GM23248 (cell line): ENCODE measurements around the gene SPRED3. TPM values are rescaled to one million over a fixed set of nuclear protein-coding genes. Genes with fewer than 3 reads are reported as not detected.
A peak's percentile ranks its signal among the peaks of the same experiment; 100 is the strongest.

Source experiments
- DNase-seq: peaks from one replicate; pipeline ENCODE4 v3.0.0-alpha.2; 2015
- H2AFZ ChIP-seq: fragments of 200-600 bp; sonication (generic); 2 replicates; pipeline ENCODE4 v1.6.1; 2016; ENCODE audit warnings: antibody characterized with exemption
- H3F3A ChIP-seq: fragments of 200-600 bp; sonication (generic); 2 replicates; pipeline ENCODE4 v1.6.1; 2016; ENCODE audit warnings: mild to moderate bottlenecking, antibody characterized with exemption, mixed run types; ENCODE audit not compliant: insufficient read depth
- H3K27ac ChIP-seq: fragments of 200-600 bp; sonication (generic); 2 replicates; pipeline ENCODE4 v1.5.1; 2016; ENCODE audit warnings: mild to moderate bottlenecking
- H3K27me3 ChIP-seq: fragments of 200-600 bp; sonication (generic); replicated peaks from 2 replicates; pipeline ENCODE4 v1.6.1; 2016; ENCODE audit warnings: mild to moderate bottlenecking; ENCODE audit not compliant: insufficient read depth
- H3K36me3 ChIP-seq: fragments of 200-600 bp; sonication (generic); 2 replicates; pipeline ENCODE4 v1.6.1; 2016; ENCODE audit warnings: low read depth, mild to moderate bottlenecking
- H3K4me1 ChIP-seq: fragments of 200-600 bp; sonication (generic); 2 replicates; pipeline ENCODE4 v1.6.1; 2016; ENCODE audit warnings: mild to moderate bottlenecking; ENCODE audit not compliant: insufficient read depth
- H3K4me2 ChIP-seq: fragments of 200-600 bp; sonication (generic); one replicate; pipeline ENCODE4 v1.6.1; 2016; ENCODE audit warnings: mild to moderate bottlenecking; ENCODE audit not compliant: unreplicated experiment
- H3K4me3 ChIP-seq: fragments of 200-600 bp; sonication (generic); 2 replicates; pipeline ENCODE4 v1.5.1; 2016; ENCODE audit warnings: mild to moderate bottlenecking
- H3K79me2 ChIP-seq: fragments of 200-600 bp; sonication (generic); 2 replicates; pipeline ENCODE4 v1.6.1; 2016; ENCODE audit warnings: mild to moderate bottlenecking; ENCODE audit not compliant: insufficient read depth
- H3K9ac ChIP-seq: fragments of 200-600 bp; sonication (generic); 2 replicates; pipeline ENCODE4 v1.6.1; 2016; ENCODE audit warnings: mild to moderate bottlenecking
- H3K9me2 ChIP-seq: fragments of 200-600 bp; sonication (generic); 2 replicates; pipeline ENCODE4 v1.6.1; 2016; ENCODE audit warnings: mixed run types, mild to moderate bottlenecking, moderate library complexity; ENCODE audit not compliant: insufficient read depth
- H3K9me3 ChIP-seq: fragments of 200-600 bp; sonication (generic); one replicate; pipeline ENCODE4 v1.6.1; 2017; ENCODE audit warnings: low read depth
- H4K20me1 ChIP-seq: fragments of 200-600 bp; sonication (generic); 2 replicates; pipeline ENCODE4 v1.6.0; 2016; ENCODE audit not compliant: insufficient read depth
- EZH2 ChIP-seq: fragments of 200-600 bp; sonication (generic); IDR thresholded peaks from 2 replicates; pipeline ENCODE4 v1.6.1; 2018; ENCODE audit warnings: antibody characterized with exemption, mild to moderate bottlenecking; ENCODE audit not compliant: insufficient read depth, poor library complexity, severe bottlenecking
- EZH2phosphoT487 ChIP-seq: fragments of 200-600 bp; sonication (generic); IDR thresholded peaks from 2 replicates; pipeline ENCODE4 v1.6.1; 2018; ENCODE audit warnings: antibody characterized with exemption, moderate library complexity, mild to moderate bottlenecking, low read depth; ENCODE audit not compliant: insufficient read depth
- WGBS, 2 experiments: methylation state at CpG; one replicate each; pipeline ENCODE4 v1.1.6; 2015 to 2017; ENCODE audit warnings: low lambda C conversion rate in 2 of 2, low coverage in 1 of 2; ENCODE audit errors: missing lambda C conversion rate in 2 of 2; 5-methylcytosine and 5-hydroxymethylcytosine counted together
- in situ Hi-C: fragments of 300-500 bp; cut with MboI; formaldehyde crosslinking; loops from 2 replicates; pipeline ENCODE4 v1.15.0; 2020
- polyA plus RNA-seq: library from polyadenylated mRNA; unstranded; fragments of >200 nt; fragmentation: Nextera tagmentation; extraction: Ambion mirVana; gene quantifications from 2 replicates; pipeline ENCODE4 v1.2.1, GENCODE V29; 2016
- total RNA-seq: library from RNA; depleted of rRNA; stranded (reverse); fragments of >200 nt; shearing (Covaris generic); gene quantifications from 2 replicates; pipeline ENCODE4 v1.2.3, GENCODE V29; 2014

SPRED3 gene
- total and polyA plus RNA-seq, 2 experiments from 2014 or later, result 1.8 to 2.1 TPM

DNA sequence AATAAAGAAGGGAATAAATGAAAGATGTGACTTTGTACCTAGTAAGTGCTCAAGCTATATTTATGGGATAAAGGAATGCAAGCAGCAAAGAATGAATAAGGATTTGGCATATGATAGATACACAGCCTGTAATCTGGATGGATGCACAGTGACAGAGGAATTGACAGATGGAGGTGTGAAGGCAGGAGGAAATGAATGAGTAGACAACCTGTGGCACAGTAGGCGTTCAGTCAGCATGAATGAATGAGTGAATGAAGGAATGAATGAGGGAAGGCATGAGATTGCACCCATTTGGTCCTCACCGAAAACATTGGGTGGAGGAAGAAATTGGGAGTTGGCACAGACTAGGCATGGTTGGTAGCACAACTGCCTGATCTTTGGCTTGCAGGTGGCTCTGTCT is 18.9 kb upstream of the SPRED3 start:
- H4K20me1 ChIP-seq, result no peaks in the 10 kb centered on the region
- no peak for TF ChIP-seq EZH2phosphoT487
- TF ChIP-seq EZH2, result no peak
- DNase-seq, result no peak
- no peaks in the 10 kb centered on the region for H3K9me2 ChIP-seq
- no peaks in the 10 kb centered on the region for H3K27me3 ChIP-seq
- no peaks in the 10 kb centered on the region for H3K36me3 ChIP-seq
- H3K9ac ChIP-seq, result no peak overlapping the region
- H2AFZ ChIP-seq, result no peak overlapping the region
- in situ Hi-C loops, result no loop called here
- H3K9me3 ChIP-seq, result no peaks in the 10 kb centered on the region
- H3K4me1 ChIP-seq, result no peaks in the 10 kb centered on the region
- H3K4me3 ChIP-seq, result no peak overlapping the region
- WGBS, 2 experiments, result 39 to 56% methylated on average over 2 of the region's 2 CpGs
- no peak overlapping the region for H3K4me2 ChIP-seq
- no peak overlapping the region for H3K27ac ChIP-seq
- no peaks in the 10 kb centered on the region for H3F3A ChIP-seq
- H3K79me2 ChIP-seq, result no peaks in the 10 kb centered on the region

DNA sequence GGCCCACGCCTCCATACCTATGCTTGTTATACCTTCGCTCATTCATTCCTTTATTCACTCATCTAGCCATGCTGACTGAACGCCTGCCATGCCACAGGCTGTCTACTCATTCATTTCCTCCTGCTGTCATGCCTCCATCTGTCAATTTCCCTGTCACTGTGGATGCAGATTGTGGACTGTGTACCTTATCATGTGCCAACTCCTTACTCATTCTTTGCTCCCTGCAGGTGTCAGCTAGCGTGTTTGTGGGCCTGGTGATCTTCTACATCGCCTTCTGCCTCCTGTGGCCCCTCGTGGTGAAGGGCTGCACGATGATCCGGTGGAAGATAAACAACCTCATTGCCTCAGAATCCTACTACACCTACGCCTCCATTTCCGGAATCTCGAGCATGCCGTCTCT is 18.2 kb upstream of the SPRED3 start:
- Histone ChIP-seq H3K4me1 (no peaks in the 10 kb centered on the region), H3K36me3 (no peaks in the 10 kb centered on the region), H3K9me3 (no peaks in the 10 kb centered on the region), H3K4me3 (no peak overlapping the region), H3F3A (no peaks in the 10 kb centered on the region), H3K9ac (no peak overlapping the region), H4K20me1 (no peaks in the 10 kb centered on the region), H3K27ac (no peak overlapping the region), H3K79me2 (peaks cover 5% of the 10 kb centered on the region), H3K9me2 (no peaks in the 10 kb centered on the region), H2AFZ (no peak overlapping the region), H3K27me3 (no peaks in the 10 kb centered on the region), H3K4me2 (no peak overlapping the region)
- in situ Hi-C loops, result no loop called here
- DNase-seq, result no peak
- TF ChIP-seq EZH2phosphoT487 (no peak), EZH2 (no peak)
- WGBS, 2 experiments, result 39 to 43% methylated on average over 11 to 12 of the region's 12 CpGs

GRCh38 chr19:38371081-38371480 is 17.4 kb upstream of the SPRED3 start:
- Histone ChIP-seq H4K20me1 (no peaks in the 10 kb centered on the region), H3K4me2 (no peak overlapping the region), H3F3A (no peaks in the 10 kb centered on the region), H3K4me1 (peaks cover 6% of the 10 kb centered on the region), H3K9ac (no peak overlapping the region), H3K9me3 (no peaks in the 10 kb centered on the region), H3K27me3 (no peaks in the 10 kb centered on the region), H3K4me3 (no peak overlapping the region), H3K36me3 (no peaks in the 10 kb centered on the region), H2AFZ (no peak overlapping the region), H3K9me2 (no peaks in the 10 kb centered on the region), H3K27ac (no peak overlapping the region), H3K79me2 (peaks cover 13% of the 10 kb centered on the region)
- in situ Hi-C loops, result no loop called here
- DNase-seq, result no peak
- 49 to 54% methylated on average over 6 of the region's 6 CpGs for WGBS, 2 experiments
- TF ChIP-seq EZH2, result no peak
- no peak for TF ChIP-seq EZH2phosphoT487

DNA sequence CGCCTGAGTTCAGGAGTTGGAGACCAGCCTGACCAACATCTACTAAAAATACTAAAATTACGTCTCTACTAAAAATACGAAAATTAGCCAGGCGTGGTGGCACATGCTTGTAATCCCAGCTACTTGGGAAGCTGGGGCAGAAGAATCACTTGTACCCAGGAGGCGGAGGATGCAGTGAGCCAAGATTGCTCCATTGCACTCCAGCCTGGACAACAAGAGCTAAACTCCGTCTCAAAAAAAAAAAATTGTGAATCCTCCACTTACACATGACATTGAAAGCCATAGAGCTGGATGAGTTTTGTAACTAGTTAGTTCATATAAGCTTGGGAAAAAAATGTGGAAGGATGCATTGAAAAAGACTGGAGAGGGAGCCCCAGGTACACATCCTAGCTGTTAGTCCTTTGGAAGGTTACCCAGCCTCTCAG is 14.6 kb upstream of the SPRED3 start:
- Histone ChIP-seq H3K79me2 (peaks cover 41% of the 10 kb centered on the region), H3K9ac (peak overlapping the region; percentile 96), H3K36me3 (0 out of 2 replicates have a peak, but pooled peaks cover 4% of the 10 kb centered on the region), H2AFZ (peak overlapping the region; percentile 93), H4K20me1 (no peaks in the 10 kb centered on the region; the same call in 1 of the 2 replicates), H3K4me2 (peak overlapping the region; percentile 86), H3K27ac (peak overlapping the region; percentile 88), H3K9me2 (no peaks in the 10 kb centered on the region), H3K4me3 (peak overlapping the region; percentile 92), H3K9me3 (no peaks in the 10 kb centered on the region), H3K4me1 (peaks cover 17% of the 10 kb centered on the region), H3K27me3 (no peaks in the 10 kb centered on the region), H3F3A (no peaks in the 10 kb centered on the region)
- 43 to 46% methylated on average over 6 of the region's 6 CpGs for WGBS, 2 experiments
- TF ChIP-seq EZH2phosphoT487 (no peak), EZH2 (no peak)
- in situ Hi-C loops, result no loop called here
- no peak for DNase-seq
